ENCODE data around the gene PEMT. TPM values are rescaled to one million over a fixed set of nuclear protein-coding genes. Genes with fewer than 3 reads are reported as not detected.

The PEMT gene
- total RNA-seq, 1 donor from 2014 or later = 41.9 TPM

GRCh38 chr17:17563530-17563929 lies 28.0 kb downstream of the PEMT start:
- Mint-ChIP-seq H3K9me3 (no peaks in the 10 kb centered on the region), H3K4me3 (no peak overlapping the region), H3K27me3 (ENCODE audit: low read depth) (no peaks in the 10 kb centered on the region), H3K4me1 (no peaks in the 10 kb centered on the region), H3K36me3 (no peaks in the 10 kb centered on the region), H3K27ac (no peak overlapping the region)
- no peak for TF ChIP-seq CTCF (IDR thresholded peaks at IDR 0.05; ENCODE audit: unreplicated experiment)
- DNase-seq (ENCODE audit: low spot score in 2 of 2, unreplicated experiment in 2 of 2) = no peak

DNA sequence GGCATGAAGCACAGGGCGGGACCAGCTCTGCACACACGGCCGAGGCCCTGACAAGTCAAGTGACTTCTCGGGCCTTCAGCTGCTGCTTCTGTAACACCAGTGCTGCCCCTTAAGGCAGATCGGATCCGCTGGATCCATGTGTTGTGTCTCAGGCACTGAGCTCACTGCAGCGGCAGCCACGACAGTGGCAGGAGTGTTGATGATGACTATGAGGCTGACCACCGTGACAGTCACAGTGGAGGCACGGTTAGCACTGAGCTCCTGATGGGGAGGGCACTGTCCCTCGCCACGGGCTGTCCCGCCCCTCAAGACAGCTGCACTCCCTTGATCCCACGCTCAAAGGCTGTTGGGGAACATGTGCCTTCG lies 29.4 kb downstream of the PEMT start:
- no peak overlapping the region for H3K27ac Mint-ChIP-seq
- no peaks in the 10 kb centered on the region for H3K4me1 Mint-ChIP-seq
- DNase-seq (ENCODE audit: low spot score in 2 of 2, unreplicated experiment in 2 of 2) = no peak
- H3K27me3 Mint-ChIP-seq (ENCODE audit: low read depth) = no peaks in the 10 kb centered on the region
- H3K4me3 Mint-ChIP-seq = no peak overlapping the region
- no peaks in the 10 kb centered on the region for H3K36me3 Mint-ChIP-seq
- no peaks in the 10 kb centered on the region for H3K9me3 Mint-ChIP-seq
- TF ChIP-seq CTCF (IDR thresholded peaks at IDR 0.05; ENCODE audit: unreplicated experiment) = no peak

- no peak overlapping the region for H3K4me3 Mint-ChIP-seq
- TF ChIP-seq CTCF (IDR thresholded peaks at IDR 0.05; ENCODE audit: unreplicated experiment) = no peak
- no peaks in the 10 kb centered on the region for H3K9me3 Mint-ChIP-seq
- no peaks in the 10 kb centered on the region for H3K36me3 Mint-ChIP-seq
- no peak for DNase-seq (ENCODE audit: low spot score in 2 of 2, unreplicated experiment in 2 of 2)
- H3K27ac Mint-ChIP-seq = no peak overlapping the region
- no peaks in the 10 kb centered on the region for H3K27me3 Mint-ChIP-seq (ENCODE audit: low read depth)
- H3K4me1 Mint-ChIP-seq = no peaks in the 10 kb centered on the region
Observed at GRCh38 chr17:17561408-17562145, 29.9 kb downstream of the PEMT start.

DNA sequence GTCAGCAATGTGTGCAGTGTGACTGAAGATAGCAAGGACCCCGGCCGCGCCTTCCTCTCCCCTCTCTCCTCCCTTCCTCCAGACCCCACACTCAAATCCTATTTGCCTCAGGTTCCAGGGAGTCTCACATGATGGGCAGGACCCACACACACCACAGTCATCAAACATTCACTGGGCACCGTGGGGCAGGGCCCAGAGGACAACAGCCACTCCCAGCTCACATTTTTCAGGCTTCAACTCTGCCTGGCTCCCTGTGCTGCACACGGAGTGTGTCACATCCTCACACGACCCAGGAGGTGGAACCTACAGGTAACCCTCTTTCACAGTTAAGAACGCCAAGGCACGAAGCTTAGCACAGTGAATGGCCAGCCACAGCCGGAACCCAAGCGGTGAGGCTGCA lies 30.5 kb downstream of the PEMT start:
- TF ChIP-seq CTCF (IDR thresholded peaks at IDR 0.05; ENCODE audit: unreplicated experiment) = no peak
- Mint-ChIP-seq H3K27me3 (ENCODE audit: low read depth) (no peaks in the 10 kb centered on the region), H3K9me3 (no peaks in the 10 kb centered on the region), H3K27ac (no peak overlapping the region), H3K4me3 (no peak overlapping the region), H3K4me1 (no peaks in the 10 kb centered on the region), H3K36me3 (no peaks in the 10 kb centered on the region)
- DNase-seq (ENCODE audit: low spot score in 2 of 2, unreplicated experiment in 2 of 2) = no peak

GRCh38 chr17:17560167-17560566 lies 31.3 kb downstream of the PEMT start:
- Mint-ChIP-seq H3K9me3 (no peaks in the 10 kb centered on the region), H3K36me3 (no peaks in the 10 kb centered on the region), H3K4me3 (no peak overlapping the region), H3K27ac (no peak overlapping the region), H3K27me3 (ENCODE audit: low read depth) (no peaks in the 10 kb centered on the region), H3K4me1 (no peaks in the 10 kb centered on the region)
- no peak for TF ChIP-seq CTCF (IDR thresholded peaks at IDR 0.05; ENCODE audit: unreplicated experiment)
- DNase-seq (ENCODE audit: low spot score in 2 of 2, unreplicated experiment in 2 of 2) = no peak

DNA sequence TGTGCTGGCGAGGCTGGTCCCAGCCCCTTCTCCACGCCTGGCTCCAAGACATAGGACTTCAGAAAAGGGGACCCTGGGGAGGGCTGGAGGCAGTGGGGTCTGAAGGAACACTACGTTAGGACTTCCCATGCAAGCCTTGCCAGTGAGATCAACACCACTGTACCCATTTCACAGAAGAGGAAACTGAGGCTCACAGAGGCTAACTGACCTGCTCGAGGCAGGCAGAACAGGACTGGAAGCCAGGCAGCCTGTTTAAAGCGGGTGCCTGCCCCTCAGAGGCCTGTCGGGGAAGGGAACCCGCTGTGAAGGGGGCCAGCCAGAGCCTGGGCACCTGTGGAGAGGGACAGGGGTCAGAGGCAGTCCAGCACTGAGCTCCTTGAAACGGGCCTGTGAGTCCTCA lies 32.3 kb downstream of the PEMT start:
- H3K4me3 Mint-ChIP-seq = no peak overlapping the region
- no peaks in the 10 kb centered on the region for H3K36me3 Mint-ChIP-seq
- no peak for TF ChIP-seq CTCF (IDR thresholded peaks at IDR 0.05; ENCODE audit: unreplicated experiment)
- DNase-seq (ENCODE audit: low spot score in 2 of 2, unreplicated experiment in 2 of 2) = no peak
- H3K9me3 Mint-ChIP-seq = no peaks in the 10 kb centered on the region
- no peaks in the 10 kb centered on the region for H3K27me3 Mint-ChIP-seq (ENCODE audit: low read depth)
- no peaks in the 10 kb centered on the region for H3K4me1 Mint-ChIP-seq
- H3K27ac Mint-ChIP-seq = no peak overlapping the region

All from mesothelial cell of epicardium (in vitro differentiated cells).